GM12878 (cell line): Measurements from ENCODE around the gene NFATC1.

ENCODE experiments used
- BHLHE40 ChIP-seq, 2 experiments: fragments of 450-650 bp in 1 of 2; IDR thresholded peaks; 2 replicates each; pipeline ENCODE4 v1.6.1; 2011 to 2017; ENCODE audit warnings: low read depth in 2 of 2, borderline replicate concordance in 1 of 2, improper control_type of control experiment in 1 of 2, low read length in 1 of 2, mild to moderate bottlenecking in 1 of 2
- CEBPB ChIP-seq, 2 experiments: fragments of 150-350 bp in 1 of 2; IDR thresholded peaks; 2 replicates each; pipeline ENCODE4 v1.6.1; 2012 to 2014; ENCODE audit warnings: low read depth in 2 of 2, low read length in 2 of 2, borderline replicate concordance in 1 of 2, inconsistent platforms in 1 of 2
- CTCF ChIP-seq, 3 experiments: IDR thresholded peaks in 2 of 3; conservative IDR thresholded peaks in 1 of 3; 2 replicates each; pipeline ENCODE4 v1.5.1; 2011; ENCODE audit warnings: low read depth in 3 of 3, low read length in 3 of 3, mild to moderate bottlenecking in 3 of 3, control low read depth in 2 of 3, moderate library complexity in 2 of 3, inconsistent platforms in 1 of 3, mixed read lengths in 1 of 3; ENCODE audit not compliant: control insufficient read depth in 2 of 3, insufficient read depth in 1 of 3; ENCODE audit errors: extremely low read depth in 1 of 3
- ELK1 ChIP-seq: IDR thresholded peaks from 2 replicates; pipeline ENCODE4 v1.6.1; 2012; ENCODE audit warnings: low read depth, low read length, improper control_type of control experiment
- PAX5 ChIP-seq: IDR thresholded peaks from 2 replicates; pipeline ENCODE4 v1.6.1; 2011; ENCODE audit warnings: low read depth, low read length, borderline replicate concordance
- POLR2A ChIP-seq: IDR thresholded peaks from 2 replicates; pipeline ENCODE4 v1.6.1; 2011; ENCODE audit warnings: low read depth, mild to moderate bottlenecking, low read length
- SUZ12 ChIP-seq: fragments of 200-600 bp; sonication (generic); IDR thresholded peaks from one replicate; pipeline ENCODE4 v1.6.1; 2018; ENCODE audit warnings: antibody characterized with exemption, mild to moderate bottlenecking; ENCODE audit not compliant: unreplicated experiment
- TCF12 ChIP-seq: IDR thresholded peaks from 2 replicates; pipeline ENCODE4 v1.6.1; 2011; ENCODE audit warnings: low read depth, mild to moderate bottlenecking, low read length
- TF ChIP-seq, protein P1 (sequence below): IDR thresholded peaks from 2 replicates; pipeline ENCODE4 v1.6.1; 2011; ENCODE audit warnings: low read depth, mild to moderate bottlenecking, low read length, moderate library complexity, borderline replicate concordance; ENCODE audit errors: extremely low read depth

DNA sequence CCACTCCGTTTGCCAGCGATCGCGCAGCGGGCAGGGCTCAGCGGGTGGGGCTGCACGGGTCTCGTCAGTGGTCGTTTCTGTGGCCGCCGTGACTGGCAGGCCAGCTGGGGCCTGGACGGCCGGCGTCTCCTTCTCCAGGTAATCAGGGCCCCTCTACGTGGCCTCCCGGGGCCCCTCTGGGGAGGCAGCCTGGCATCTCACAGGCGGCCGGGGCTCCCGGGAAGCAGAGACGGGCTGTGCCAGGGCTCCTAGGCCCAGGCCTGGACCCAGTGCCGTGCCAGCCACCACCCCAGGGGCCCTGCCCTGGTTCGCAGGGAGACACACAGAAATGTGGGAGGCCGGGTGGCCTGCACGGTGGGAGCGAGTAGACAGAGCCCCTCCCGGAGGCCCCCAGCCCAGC is 59.5 kb downstream of the NFATC1 start:
- no peak for TF ChIP-seq CTCF (IDR thresholded peaks at IDR 0.05 in 2 of 3, conservative IDR thresholded peaks at IDR 0.05 in 1 of 3; ENCODE audit: control insufficient read depth in 2 of 3, extremely low read depth in 1 of 3, insufficient read depth in 1 of 3, low read depth in 3 of 3, low read length in 3 of 3)
- no peak for TF ChIP-seq CEBPB (IDR thresholded peaks at IDR 0.05; ENCODE audit: borderline replicate concordance in 1 of 2, low read depth in 2 of 2, low read length in 2 of 2)
- TF ChIP-seq SUZ12: no peak
- no peak for TF ChIP-seq POLR2A
- TF ChIP-seq TCF12: no peak
- no peak for TF ChIP-seq PAX5
- TF ChIP-seq BHLHE40 (IDR thresholded peaks at IDR 0.05; ENCODE audit: borderline replicate concordance in 1 of 2, low read depth in 2 of 2, low read length in 1 of 2): no peak
- TF ChIP-seq, protein P1, sequence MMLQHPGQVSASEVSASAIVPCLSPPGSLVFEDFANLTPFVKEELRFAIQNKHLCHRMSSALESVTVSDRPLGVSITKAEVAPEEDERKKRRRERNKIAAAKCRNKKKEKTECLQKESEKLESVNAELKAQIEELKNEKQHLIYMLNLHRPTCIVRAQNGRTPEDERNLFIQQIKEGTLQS: no peak
- TF ChIP-seq ELK1: no peak
